NCI-H774 (cell line): Measurements from ENCODE around the gene MAP2K1.
"Not testable (repeated sequence)": the region's sequence is repeated elsewhere in the genome, so short reads cannot be mapped to it uniquely, and the experiment has no call there.

Experiments
- DNase-seq: peaks from one replicate; lab custom pipeline; 2025; lab: John Stamatoyannopoulos, UW

MAP2K1 gene

GRCh38 chr15:66386204-66387123 lies at the start of gene MAP2K1:
TSS of gene MAP2K1 (plus strand) at chr15:66386912. CDS start at chr15:66387348, 436 bp downstream.
- peak; percentile 97 for DNase-seq

- DNase-seq, result not testable (repeated sequence)
These were observed 38.2 kb upstream of the MAP2K1 start for GRCh38 chr15:66348530-66348929.

GRCh38 chr15:66356077-66356358 lies 30.7 kb upstream of the MAP2K1 start:
- no peak for DNase-seq

- DNase-seq, result peak; percentile 96
These were observed 30.1 kb upstream of the MAP2K1 start, which contains the start of gene TIPIN for GRCh38 chr15:66356359-66357236. TSS of gene TIPIN (minus strand) at chr15:66356685. CDS start at chr15:66352947, 3,738 bp downstream.

GRCh38 chr15:66359740-66360139 lies 27.0 kb upstream of the MAP2K1 start:
- DNase-seq, result no peak

GRCh38 chr15:66361745-66362460 lies 24.8 kb upstream of the MAP2K1 start:
- not testable (repeated sequence) for DNase-seq

GRCh38 chr15:66362776-66363175 lies 23.9 kb upstream of the MAP2K1 start:
- no peak for DNase-seq

GRCh38 chr15:66364944-66365528 lies 21.7 kb upstream of the MAP2K1 start:
- no peak for DNase-seq

- no peak for DNase-seq
These were observed 16.7 kb upstream of the MAP2K1 start for GRCh38 chr15:66369773-66370651.

- no peak for DNase-seq
These were observed 12.5 kb upstream of the MAP2K1 start for GRCh38 chr15:66374179-66374578.

GRCh38 chr15:66378814-66379430 lies 7.8 kb upstream of the MAP2K1 start:
- DNase-seq, result no peak

- not testable (repeated sequence) for DNase-seq
These were observed 5.3 kb upstream of the MAP2K1 start for GRCh38 chr15:66381376-66381775.

GRCh38 chr15:66387163-66388042 lies 691 bp downstream of the MAP2K1 start:
- DNase-seq, result no peak

GRCh38 chr15:66388043-66388363 lies 1.3 kb downstream of the MAP2K1 start:
- no peak for DNase-seq

- DNase-seq, result no peak
These were observed 1.9 kb downstream of the MAP2K1 start for GRCh38 chr15:66388576-66388975.

- no peak for DNase-seq
These were observed 2.6 kb downstream of the MAP2K1 start for GRCh38 chr15:66389098-66389858.

GRCh38 chr15:66389859-66390381 lies 3.2 kb downstream of the MAP2K1 start:
- DNase-seq, result no peak

- no peak for DNase-seq
These were observed 4.0 kb downstream of the MAP2K1 start for GRCh38 chr15:66390678-66391077.
